Natural killer cell (primary cell): Measurements from ENCODE around the gene CAMTA1. TPM values are rescaled to one million over a fixed set of nuclear protein-coding genes. Genes with fewer than 3 reads are reported as not detected.

ENCODE experiments used
- ATAC-seq, 3 donors: fragments of 150-1000 bp in 2 of 3; fragments of 200-7000 bp in 1 of 3; cut with Tn5 transposase; 1 replicate in 1 of 3; 2 replicates in 2 of 3; pipeline ENCODE4 v1.10.0; 2021; ENCODE audit warnings: mild to moderate bottlenecking in 2 of 3, moderate library complexity in 2 of 3
- DNase-seq, 2 donors: peaks; one replicate each; pipeline versions ENCODE4 v3.0.0 to v3.0.0-alpha.2; 2013 to 2021; ENCODE audit warnings: mixed read lengths in 1 of 2
- H3K27ac ChIP-seq: one replicate; pipeline ENCODE4 v1.5.1; 2013; ENCODE audit warnings: mild to moderate bottlenecking, low read length
- H3K27me3 ChIP-seq: one replicate; pipeline ENCODE4 v1.6.1; 2013; ENCODE audit warnings: low read length; ENCODE audit not compliant: control insufficient read depth, insufficient read depth
- H3K36me3 ChIP-seq: one replicate; pipeline ENCODE4 v1.6.1; 2013; ENCODE audit warnings: low read length; ENCODE audit not compliant: control insufficient read depth, insufficient read depth
- H3K4me1 ChIP-seq: one replicate; pipeline ENCODE4 v1.6.1; 2013; ENCODE audit warnings: low read length; ENCODE audit not compliant: control insufficient read depth, insufficient read depth
- H3K4me3 ChIP-seq: one replicate; pipeline ENCODE4 v1.5.1; 2013; ENCODE audit warnings: low read length
- H3K9me3 ChIP-seq: one replicate; pipeline ENCODE4 v1.6.1; 2013; ENCODE audit warnings: low read length; ENCODE audit not compliant: control insufficient read depth, insufficient read depth
- H3K27ac Mint-ChIP-seq, 2 donors: one replicate each; pipeline ENCODE4 v1.8.0; 2022; ENCODE audit warnings: mild to moderate bottlenecking in 2 of 2, mixed read lengths in 2 of 2, moderate library complexity in 1 of 2
- H3K27me3 Mint-ChIP-seq, 2 donors: one replicate each; pipeline ENCODE4 v1.8.0; 2022; ENCODE audit warnings: low read depth in 2 of 2, mixed read lengths in 2 of 2
- H3K36me3 Mint-ChIP-seq: one replicate; pipeline ENCODE4 v1.8.0; 2022; ENCODE audit warnings: mixed read lengths
- H3K4me1 Mint-ChIP-seq, 2 donors: one replicate each; pipeline ENCODE4 v1.8.0; 2022; ENCODE audit warnings: mixed read lengths in 2 of 2
- H3K4me3 Mint-ChIP-seq: one replicate; pipeline ENCODE4 v1.8.0; 2022; ENCODE audit warnings: mild to moderate bottlenecking, moderate library complexity, mixed read lengths
- H3K9me3 Mint-ChIP-seq, 2 donors: one replicate each; pipeline ENCODE4 v1.8.0; 2022; ENCODE audit warnings: mixed read lengths in 2 of 2
- CTCF ChIP-seq: fragments of 200-600 bp; IDR thresholded peaks from one replicate; pipeline ENCODE4 v1.8.0; 2022; ENCODE audit warnings: antibody characterized with exemption
- WGBS: methylation state at CpG from one replicate; pipeline ENCODE4 v1.1.7; 2013; ENCODE audit warnings: missing lambda C conversion rate; ENCODE audit not compliant: insufficient coverage; 5-methylcytosine and 5-hydroxymethylcytosine counted together
- intact Hi-C: fragments of 100-400 bp; cut with micrococcal nuclease; formaldehyde crosslinking; loops from one replicate; pipeline ENCODE4 v1.14.2; 2022
- total RNA-seq, 4 donors: library from RNA; stranded (reverse); fragments of 120-200 nt in 1 of 4; gene quantifications; one replicate each; pipeline versions ENCODE4 v1.2.3 to v1.2.4, GENCODE V29; 2013 to 2022

Gene CAMTA1
- total RNA-seq, 3 donors from 2014 or later (not counting 1 experiment from before 2014, with no cell fraction given), result 40.6 to 53.3 (median 44.9) TPM

GRCh38 chr1:7646164-7646563, 860.9 kb downstream of the CAMTA1 start:
- Histone ChIP-seq H3K27ac (no peak overlapping the region), H3K36me3 (no peaks in the 10 kb centered on the region), H3K4me3 (no peak overlapping the region), H3K27me3 (no peaks in the 10 kb centered on the region), H3K4me1 (peaks cover 3% of the 10 kb centered on the region), H3K9me3 (no peaks in the 10 kb centered on the region)
- DNase-seq, result no peak
- intact Hi-C loops, result no loop called here
- H3K4me3 Mint-ChIP-seq, result no peak overlapping the region
- H3K27me3 Mint-ChIP-seq, result peaks cover 0 to 3% of the 10 kb centered on the region in 2 donors
- no peaks in the 10 kb centered on the region for H3K36me3 Mint-ChIP-seq
- peaks cover 0 to 14% of the 10 kb centered on the region in 2 donors for H3K4me1 Mint-ChIP-seq
- WGBS, result 94% methylated on average over 3 of the region's 3 CpGs
- H3K9me3 Mint-ChIP-seq, result no peaks in the 10 kb centered on the region
- peak overlapping the region in 1 of 2 donors; percentile 33 for H3K27ac Mint-ChIP-seq
- ATAC-seq, result no peak
- no peak for TF ChIP-seq CTCF

- peaks cover 3% of the 10 kb centered on the region for H3K4me1 ChIP-seq
- no peaks in the 10 kb centered on the region for H3K27me3 ChIP-seq
- Mint-ChIP-seq H3K9me3 (no peaks in the 10 kb centered on the region), H3K4me3 (no peak overlapping the region), H3K27ac (no peak overlapping the region), H3K27me3 (peaks cover 0 to 3% of the 10 kb centered on the region in 2 donors), H3K36me3 (no peaks in the 10 kb centered on the region), H3K4me1 (peaks cover 0 to 14% of the 10 kb centered on the region in 2 donors)
- no peak overlapping the region for H3K27ac ChIP-seq
- no peaks in the 10 kb centered on the region for H3K9me3 ChIP-seq
- no peaks in the 10 kb centered on the region for H3K36me3 ChIP-seq
- intact Hi-C loops, result no loop called here
- peak; percentile 96 for TF ChIP-seq CTCF
- peak in 2 of 3 donors; percentile 69 to 79 for ATAC-seq
- H3K4me3 ChIP-seq, result no peak overlapping the region
- WGBS, result 48% methylated on average over 29 of the region's 30 CpGs
- DNase-seq, result peak; percentile 68 to 76
Measured at GRCh38 chr1:7646981-7647901, 862.0 kb downstream of the CAMTA1 start.

- Mint-ChIP-seq H3K4me1 (peaks cover 0 to 14% of the 10 kb centered on the region in 2 donors), H3K9me3 (no peaks in the 10 kb centered on the region), H3K27me3 (peaks cover 0 to 3% of the 10 kb centered on the region in 2 donors), H3K36me3 (no peaks in the 10 kb centered on the region), H3K4me3 (no peak overlapping the region), H3K27ac (no peak overlapping the region)
- intact Hi-C loops, result no loop called here
- WGBS, result 26% methylated on average over 14 of the region's 14 CpGs
- H3K27me3 ChIP-seq, result no peaks in the 10 kb centered on the region
- H3K4me1 ChIP-seq, result peaks cover 3% of the 10 kb centered on the region
- H3K9me3 ChIP-seq, result no peaks in the 10 kb centered on the region
- H3K36me3 ChIP-seq, result no peaks in the 10 kb centered on the region
- no peak overlapping the region for H3K27ac ChIP-seq
- ATAC-seq, result no peak
- no peak overlapping the region for H3K4me3 ChIP-seq
- TF ChIP-seq CTCF, result no peak
- DNase-seq, result no peak
Measured at GRCh38 chr1:7648761-7649384, 863.6 kb downstream of the CAMTA1 start.
